HG03139 (cell line): ENCODE measurements around the gene NAA15.
A peak's percentile ranks its signal among the peaks of the same experiment; 100 is the strongest.
"Not testable (repeated sequence)": the region's sequence is repeated elsewhere in the genome, so short reads cannot be mapped to it uniquely, and the experiment has no call there.

Experiments used
- ATAC-seq: cut with Tn5 transposase; IDR thresholded peaks from one replicate; pipeline ENCODE4 v1.9.1; 2021; ENCODE audit not compliant: unreplicated experiment

Gene NAA15

DNA sequence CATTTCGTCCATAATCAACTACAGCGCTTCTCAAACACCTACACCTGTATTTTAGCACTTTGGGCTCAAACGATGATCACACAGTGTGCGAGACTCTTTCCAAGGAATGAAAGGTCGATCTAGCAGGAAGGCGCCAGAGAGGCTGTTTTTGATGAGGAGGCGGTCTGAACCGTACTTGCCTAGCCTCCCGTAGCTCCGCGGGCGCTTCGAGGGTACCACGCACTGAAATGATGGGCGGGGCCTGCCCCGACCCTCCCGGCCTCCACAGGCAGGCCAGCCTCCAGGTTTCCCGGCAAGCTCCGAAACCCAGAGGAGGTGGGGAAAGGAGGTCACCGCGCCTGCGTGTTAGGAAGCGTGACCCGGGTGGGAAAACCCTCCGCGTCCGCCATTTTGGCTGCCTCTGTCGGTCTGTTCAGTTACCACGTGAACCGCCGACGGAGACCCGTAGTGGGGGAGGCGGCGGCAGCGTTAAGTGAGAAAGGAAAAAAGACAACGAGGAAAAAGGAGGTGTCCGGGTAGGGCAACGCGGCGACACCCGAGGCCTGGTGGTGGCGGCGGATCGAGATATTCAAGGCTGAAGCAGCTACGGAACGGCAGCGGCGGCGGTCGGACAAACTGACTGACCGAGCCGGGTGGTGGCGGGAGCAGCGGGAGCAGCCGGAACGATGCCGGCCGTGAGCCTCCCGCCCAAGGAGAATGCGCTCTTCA, at the start of gene NAA15:
NAA15 (plus strand) TSS at position 393 of the 708 bp plus-strand sequence; CDS start at position 666, 273 bp downstream.
- peak; percentile 84 for ATAC-seq

DNA sequence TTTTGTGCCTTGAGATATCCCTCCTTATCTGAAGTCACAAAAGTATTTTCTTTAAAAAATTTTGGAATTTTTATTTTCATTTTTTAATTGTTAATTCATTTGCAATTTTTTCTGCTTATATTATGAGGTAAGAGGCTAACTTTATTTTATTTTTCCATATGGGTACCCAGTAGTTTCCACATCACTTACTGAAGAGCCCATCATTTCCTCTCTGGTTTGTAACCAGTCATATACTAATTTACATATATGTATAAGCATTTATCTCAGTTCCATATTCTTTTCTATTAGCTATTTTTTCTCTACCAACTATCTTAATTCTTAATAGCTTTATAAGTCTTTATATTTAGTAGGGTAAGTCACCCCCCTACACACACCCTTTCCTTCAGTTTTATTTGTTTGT, 48.3 kb upstream of the NAA15 start:
- ATAC-seq: no peak

DNA sequence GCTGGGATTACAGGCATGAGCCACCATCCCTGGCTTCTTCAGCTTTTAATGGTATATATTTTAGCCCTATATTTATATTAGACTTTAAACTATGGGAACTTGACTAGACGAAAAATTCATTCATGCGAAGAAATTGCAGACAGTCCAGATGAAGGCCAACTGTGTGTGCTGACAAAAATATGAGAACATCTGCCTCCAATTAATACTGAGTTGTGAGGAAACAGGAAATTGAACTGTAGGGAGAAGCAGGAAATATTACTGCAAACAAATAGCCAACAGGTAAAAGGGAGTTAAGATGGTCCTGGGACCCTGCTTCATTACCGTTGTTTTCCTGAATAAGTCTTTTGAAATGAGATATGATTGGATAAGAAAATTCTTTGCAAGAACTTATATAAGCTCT, 47.6 kb upstream of the NAA15 start:
- ATAC-seq: no peak

DNA sequence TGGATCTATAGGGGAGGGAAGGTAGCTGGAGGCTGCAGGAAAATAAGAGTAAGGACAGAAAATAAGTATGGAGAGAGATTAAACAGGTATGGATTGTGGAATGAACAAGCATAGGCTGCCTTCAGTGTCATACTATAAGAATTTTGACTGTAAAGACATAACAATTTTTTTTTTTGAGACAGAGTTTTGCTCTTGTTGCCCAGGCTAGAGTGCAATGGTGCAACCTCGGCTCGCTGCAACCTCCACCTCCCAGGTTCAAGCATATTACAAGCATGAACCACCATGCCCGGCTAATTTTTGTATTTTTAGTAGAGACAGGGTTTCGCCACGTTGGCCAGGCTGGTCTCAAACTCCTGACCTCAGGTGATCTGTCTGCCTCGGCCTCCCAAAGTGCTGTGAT, 45.7 kb upstream of the NAA15 start:
- ATAC-seq: not testable (repeated sequence)

DNA sequence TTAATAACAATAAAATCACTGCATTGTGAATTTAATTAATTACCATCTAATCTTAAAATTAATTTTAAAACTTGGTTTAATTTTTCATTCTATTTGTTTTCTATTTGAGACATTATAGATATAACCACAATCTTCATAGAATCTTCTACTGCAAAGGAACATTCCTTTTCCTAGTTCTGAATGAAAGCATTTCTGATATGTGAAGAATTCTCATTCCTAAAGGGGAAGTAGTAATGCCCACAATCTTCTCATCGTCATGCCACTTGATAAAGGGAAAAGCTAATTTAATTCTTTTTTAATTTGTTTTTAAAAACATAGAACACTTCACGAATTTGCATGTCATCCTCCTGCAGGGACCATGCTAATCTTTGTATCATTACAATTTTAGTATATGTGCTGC, 45.0 kb upstream of the NAA15 start:
- ATAC-seq: no peak

GRCh38 chr4:139265654-139266053, 35.7 kb upstream of the NAA15 start:
- ATAC-seq: no peak

DNA sequence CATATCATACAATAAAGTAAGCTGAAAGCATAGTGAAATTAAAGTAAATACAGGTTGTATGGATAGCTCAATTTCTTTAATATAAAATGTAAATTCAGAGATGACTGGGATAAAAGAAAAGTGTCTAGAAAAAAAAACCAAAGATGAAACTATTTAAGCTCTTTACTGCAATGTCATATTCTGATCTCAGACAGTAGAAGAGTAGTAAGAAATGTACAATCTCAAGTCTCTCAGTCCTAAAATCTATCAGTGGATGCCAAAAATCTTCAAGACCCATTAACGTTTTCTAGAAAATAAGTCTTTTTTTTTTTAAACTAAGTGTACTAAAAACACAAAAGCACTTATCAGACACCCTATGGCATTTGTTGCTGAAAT, 35.1 kb upstream of the NAA15 start:
- no peak for ATAC-seq

DNA sequence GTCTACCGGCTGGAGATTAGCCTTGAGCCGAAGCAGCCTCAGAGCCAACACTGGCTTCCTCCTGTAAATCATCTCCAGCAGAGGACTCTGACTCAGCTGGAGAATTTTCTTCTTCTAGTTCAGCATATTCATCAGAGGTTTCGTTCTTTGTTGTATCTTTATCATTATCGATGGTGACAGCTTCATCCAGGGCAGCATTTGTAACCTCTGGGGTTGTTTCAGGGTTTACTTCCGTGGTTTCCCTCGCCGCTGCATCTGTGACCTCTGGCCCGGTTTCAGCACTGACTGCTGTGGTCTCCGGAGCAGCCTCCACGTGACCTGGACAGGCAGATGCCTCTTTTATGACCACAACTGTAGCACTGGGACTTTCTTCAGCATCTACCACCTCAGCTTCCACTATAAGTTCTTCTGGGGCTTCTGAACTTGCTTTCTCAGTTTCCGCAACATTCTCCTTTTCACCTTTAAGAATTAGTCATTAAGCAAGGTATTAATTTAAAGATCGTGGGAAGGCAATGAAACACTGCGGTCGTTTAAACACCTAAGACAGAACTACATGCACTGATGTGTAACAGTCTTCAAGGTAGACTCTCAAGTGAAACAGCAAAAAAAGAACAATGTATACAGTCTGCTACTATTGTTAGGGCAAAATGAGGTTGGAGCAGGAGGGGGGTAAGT, 34.6 kb upstream of the NAA15 start:
- ATAC-seq: peak; percentile 95

- no peak for ATAC-seq
These were observed 34.0 kb upstream of the NAA15 start for GRCh38 chr4:139267301-139267700.

- no peak for ATAC-seq
These were observed 27.5 kb upstream of the NAA15 start for GRCh38 chr4:139273835-139274234.

GRCh38 chr4:139274790-139275189, 26.5 kb upstream of the NAA15 start:
- no peak for ATAC-seq

DNA sequence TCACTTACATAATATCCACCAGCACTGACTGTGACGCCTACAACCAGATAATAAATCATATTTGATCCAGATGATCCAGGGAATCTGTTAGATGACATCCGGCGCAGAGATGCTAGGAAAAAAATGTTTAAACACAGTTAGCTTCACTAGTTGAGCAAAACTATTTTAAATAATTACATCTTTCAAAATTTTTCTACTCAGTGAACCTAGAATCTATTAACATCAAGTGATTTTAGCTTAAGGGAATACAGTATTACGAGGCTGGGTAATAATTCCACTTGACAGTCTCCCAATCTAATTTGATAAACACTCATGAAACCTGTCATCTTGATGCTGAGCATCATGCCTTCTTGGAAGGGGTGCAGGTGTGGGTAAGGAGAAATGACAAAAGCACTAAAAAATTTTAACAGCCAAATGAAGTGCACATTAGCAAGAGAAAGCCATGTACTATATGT, 26.0 kb upstream of the NAA15 start:
- ATAC-seq: no peak

- ATAC-seq: no peak
These were observed 22.8 kb upstream of the NAA15 start for GRCh38 chr4:139278485-139278884.

GRCh38 chr4:139278912-139279759, 22.2 kb upstream of the NAA15 start:
- ATAC-seq: no peak

- no peak for ATAC-seq
These were observed 21.3 kb upstream of the NAA15 start, which contains the start of gene MGARP for GRCh38 chr4:139279760-139280620. Gene MGARP (minus strand): TSS chr4:139280225. CDS start chr4:139280158, 67 bp downstream.

DNA sequence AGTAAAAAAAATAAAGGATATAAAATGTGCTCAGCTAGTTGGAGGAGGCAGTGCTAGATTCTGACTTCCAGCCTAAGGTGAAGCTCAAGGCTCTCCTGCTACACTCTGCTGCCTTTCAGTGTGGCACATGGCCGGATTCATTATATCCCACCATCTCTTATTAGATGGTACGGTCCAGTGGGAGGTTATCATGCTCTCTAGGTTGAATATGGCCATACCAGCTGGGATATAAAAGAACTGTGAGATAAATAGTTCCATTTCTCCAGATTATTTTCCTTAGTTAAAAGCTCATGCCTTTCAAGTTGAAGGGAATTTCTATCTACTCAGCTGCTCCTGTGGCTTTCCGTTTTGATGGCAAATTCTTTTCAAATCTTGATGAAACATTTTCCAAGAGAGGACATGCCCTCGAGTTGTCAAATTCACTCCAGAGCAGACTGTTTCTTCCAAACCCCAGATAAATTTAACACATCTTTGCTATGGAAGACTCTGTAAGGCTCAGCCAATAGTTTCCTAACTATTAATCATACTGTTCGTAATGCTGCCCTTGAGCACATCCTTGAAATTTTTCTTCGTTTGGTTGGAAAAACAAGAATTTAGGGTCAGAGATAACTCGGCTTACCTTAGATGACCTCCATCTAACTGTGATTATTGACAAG, 19.1 kb upstream of the NAA15 start:
- ATAC-seq: no peak

DNA sequence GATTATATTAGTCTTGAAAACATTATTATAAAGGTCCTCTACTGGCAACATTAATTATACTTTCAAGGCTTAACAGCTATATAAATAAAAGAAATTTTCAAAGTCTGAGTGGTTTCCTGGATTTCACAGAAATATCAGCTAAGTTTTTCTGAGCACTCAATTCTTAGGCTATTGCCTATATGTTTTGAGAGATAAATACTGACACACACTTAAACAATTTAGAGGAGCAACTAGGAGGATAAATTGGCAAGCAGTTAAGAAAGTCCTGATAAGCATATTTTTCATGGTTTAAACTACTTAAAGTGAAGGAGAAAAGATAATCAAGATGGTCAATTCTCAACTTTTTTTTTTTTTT, 18.6 kb upstream of the NAA15 start:
- ATAC-seq: no peak

DNA sequence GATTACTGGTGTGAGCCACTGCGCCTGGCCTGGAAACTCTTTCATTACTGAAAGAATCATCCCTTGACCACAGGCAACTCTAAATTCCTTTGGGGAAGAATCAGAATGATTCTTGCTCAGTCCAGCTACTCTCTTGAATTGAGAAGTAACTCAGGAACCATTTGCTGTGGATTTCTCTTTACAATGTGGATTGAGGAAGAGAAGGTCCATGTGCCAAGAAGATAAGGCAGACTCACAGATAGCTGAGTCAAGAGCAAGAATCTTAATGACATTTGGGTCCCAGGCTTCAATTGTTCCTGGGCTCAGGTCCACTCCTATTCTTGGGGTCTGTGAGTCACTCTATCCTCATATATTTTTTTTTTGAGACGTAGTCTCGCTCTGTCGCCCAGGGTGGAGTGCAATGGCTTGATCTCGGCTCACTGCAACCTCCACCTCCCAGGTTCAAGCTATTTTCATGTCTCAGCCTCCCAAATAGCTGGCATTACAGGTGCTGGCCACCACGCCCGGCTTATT, 15.1 kb upstream of the NAA15 start:
- ATAC-seq: no peak

GRCh38 chr4:139295206-139295941, 5.9 kb upstream of the NAA15 start:
- ATAC-seq: peak; percentile 92
